Uterus (tissue), 2 donors: ENCODE measurements around the gene COX7A1.

Experiments used
- CTCF ChIP-seq, 4 experiments: fragments of 200-600 bp in 2 of 4; fragments of 450-650 bp in 2 of 4; sonication (generic) in 2 of 4; IDR thresholded peaks; one replicate each; pipeline ENCODE4 v1.5.1; 2016 to 2019; ENCODE audit warnings: antibody characterized with exemption in 4 of 4, mild to moderate bottlenecking in 2 of 4, moderate library complexity in 1 of 4
- POLR2A ChIP-seq, 2 donors: fragments of 450-650 bp; IDR thresholded peaks; one replicate each; pipeline ENCODE4 v1.6.1; 2016; ENCODE audit warnings: antibody characterized with exemption in 2 of 2, mild to moderate bottlenecking in 1 of 2, moderate library complexity in 1 of 2

- no peak for TF ChIP-seq CTCF (IDR thresholded peaks at IDR 0.05)
- TF ChIP-seq POLR2A (IDR thresholded peaks at IDR 0.05), result no peak
Measured at GRCh38 chr19:36153126-36153525, 879 bp upstream of the COX7A1 start.
